HFFc6 (cell line): ENCODE measurements around the gene SCUBE1. TPM values are rescaled to one million over a fixed set of nuclear protein-coding genes. Genes with fewer than 3 reads are reported as not detected.

Experiments
- DNase-seq: peaks from one replicate; pipeline ENCODE4 v3.0.0-alpha.2; 2018
- H3K27ac Mint-ChIP-seq: 2 replicates; pipeline ENCODE4 v1.8.0; 2020; ENCODE audit warnings: mild to moderate bottlenecking, mixed read lengths
- H3K27me3 Mint-ChIP-seq: 2 replicates; pipeline ENCODE4 v1.8.0; 2021; ENCODE audit warnings: mild to moderate bottlenecking, moderate library complexity, mixed read lengths; ENCODE audit not compliant: insufficient read depth
- H3K36me3 Mint-ChIP-seq: 2 replicates; pipeline ENCODE4 v1.8.0; 2021; ENCODE audit warnings: low read depth, mixed read lengths
- H3K4me1 Mint-ChIP-seq: 2 replicates; pipeline ENCODE4 v1.8.0; 2020; ENCODE audit warnings: low read depth, mixed read lengths
- H3K4me3 Mint-ChIP-seq: 2 replicates; pipeline ENCODE4 v1.8.0; 2020; ENCODE audit warnings: mild to moderate bottlenecking, moderate library complexity, mixed read lengths
- H3K9me3 Mint-ChIP-seq: 2 replicates; pipeline ENCODE4 v1.8.0; 2020; ENCODE audit warnings: mild to moderate bottlenecking, mixed read lengths
- total RNA-seq, 6 experiments: library from RNA; stranded (reverse); fragmentation: NEBNext Ultra II Directional; extraction: Animal tissue kit (Norgen Biotek cat#: 25700); gene quantifications; 2 replicates in 1 of 6; 3 replicates in 5 of 6; pipeline ENCODE4 v1.2.3, GENCODE V29; 2021
- TF ChIP-seq, protein P1 (sequence below): fragments of 200-600 bp; sonication (generic); IDR thresholded peaks from 2 replicates; pipeline ENCODE4 v1.5.0; 2021; ENCODE audit warnings: antibody characterized with exemption, mild to moderate bottlenecking

Gene SCUBE1
- total RNA-seq, 6 experiments from 2014 or later: not detected

- no peak for DNase-seq
Observed at GRCh38 chr22:43389227-43389836, 46.2 kb upstream of the SCUBE1 start.

DNA sequence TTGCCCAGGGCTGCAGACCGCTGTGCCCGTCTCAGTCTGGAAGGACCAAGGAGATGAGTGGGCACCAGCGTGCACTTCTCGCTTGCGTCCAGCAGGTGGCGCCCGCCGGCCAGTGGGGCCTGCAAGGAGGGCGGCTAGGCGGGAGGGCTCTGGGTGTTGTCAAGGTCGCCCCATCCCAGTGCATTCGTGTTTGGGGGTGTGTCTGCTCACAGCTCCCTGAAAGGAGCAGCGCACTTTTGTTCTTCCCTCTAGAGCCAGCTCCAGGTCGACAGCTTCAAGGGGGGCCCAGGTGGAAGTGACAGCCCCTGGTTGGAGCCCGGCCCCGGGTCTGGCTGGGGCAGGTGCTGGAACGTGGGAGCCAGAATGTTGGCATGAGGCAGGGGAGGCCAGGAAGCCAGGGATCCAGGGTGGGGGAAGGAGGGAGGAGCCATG lies 45.3 kb upstream of the SCUBE1 start:
- Mint-ChIP-seq H3K36me3 (no peaks in the 10 kb centered on the region), H3K4me3 (no peak overlapping the region), H3K27me3 (peaks cover 16% of the 10 kb centered on the region), H3K4me1 (no peaks in the 10 kb centered on the region), H3K27ac (no peak overlapping the region), H3K9me3 (no peaks in the 10 kb centered on the region)
- TF ChIP-seq, protein P1, sequence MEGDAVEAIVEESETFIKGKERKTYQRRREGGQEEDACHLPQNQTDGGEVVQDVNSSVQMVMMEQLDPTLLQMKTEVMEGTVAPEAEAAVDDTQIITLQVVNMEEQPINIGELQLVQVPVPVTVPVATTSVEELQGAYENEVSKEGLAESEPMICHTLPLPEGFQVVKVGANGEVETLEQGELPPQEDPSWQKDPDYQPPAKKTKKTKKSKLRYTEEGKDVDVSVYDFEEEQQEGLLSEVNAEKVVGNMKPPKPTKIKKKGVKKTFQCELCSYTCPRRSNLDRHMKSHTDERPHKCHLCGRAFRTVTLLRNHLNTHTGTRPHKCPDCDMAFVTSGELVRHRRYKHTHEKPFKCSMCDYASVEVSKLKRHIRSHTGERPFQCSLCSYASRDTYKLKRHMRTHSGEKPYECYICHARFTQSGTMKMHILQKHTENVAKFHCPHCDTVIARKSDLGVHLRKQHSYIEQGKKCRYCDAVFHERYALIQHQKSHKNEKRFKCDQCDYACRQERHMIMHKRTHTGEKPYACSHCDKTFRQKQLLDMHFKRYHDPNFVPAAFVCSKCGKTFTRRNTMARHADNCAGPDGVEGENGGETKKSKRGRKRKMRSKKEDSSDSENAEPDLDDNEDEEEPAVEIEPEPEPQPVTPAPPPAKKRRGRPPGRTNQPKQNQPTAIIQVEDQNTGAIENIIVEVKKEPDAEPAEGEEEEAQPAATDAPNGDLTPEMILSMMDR: peak; percentile 99
- peak; percentile 53 for DNase-seq

More at GRCh38 chr22:43389227-43389836, 46.2 kb upstream of the SCUBE1 start:
- H3K4me3 Mint-ChIP-seq: no peak overlapping the region
- TF ChIP-seq, protein P1: no peak
- H3K36me3 Mint-ChIP-seq: no peaks in the 10 kb centered on the region
- H3K4me1 Mint-ChIP-seq: no peaks in the 10 kb centered on the region
- H3K27ac Mint-ChIP-seq: no peak overlapping the region
- H3K27me3 Mint-ChIP-seq: peaks cover 20% of the 10 kb centered on the region
- no peaks in the 10 kb centered on the region; the same call in 1 of the 2 replicates for H3K9me3 Mint-ChIP-seq

DNA sequence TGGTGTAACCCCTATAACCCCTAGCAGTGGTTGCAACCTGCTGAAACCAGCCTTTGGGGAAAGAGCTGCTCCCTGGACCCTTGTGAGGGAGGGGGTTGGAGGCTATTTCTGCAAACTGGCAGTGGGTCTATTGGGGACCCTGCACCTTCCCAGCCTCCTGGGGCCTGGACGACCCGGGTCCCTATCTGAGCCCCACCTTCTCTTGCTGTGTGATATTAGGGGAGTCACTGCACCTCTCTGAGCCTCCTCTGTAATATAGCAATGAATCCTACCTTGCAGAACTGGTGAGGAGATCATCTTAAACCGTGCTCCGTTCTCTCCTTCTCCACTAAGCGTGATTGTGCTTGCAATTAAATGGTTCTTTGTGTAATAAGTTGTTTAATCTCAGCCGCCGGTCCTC lies 44.6 kb upstream of the SCUBE1 start:
- H3K27ac Mint-ChIP-seq: no peak overlapping the region
- TF ChIP-seq, protein P1: no peak
- no peaks in the 10 kb centered on the region for H3K4me1 Mint-ChIP-seq
- DNase-seq: no peak
- H3K27me3 Mint-ChIP-seq: peaks cover 16% of the 10 kb centered on the region
- no peaks in the 10 kb centered on the region for H3K9me3 Mint-ChIP-seq
- H3K4me3 Mint-ChIP-seq: no peak overlapping the region
- H3K36me3 Mint-ChIP-seq: no peaks in the 10 kb centered on the region

GRCh38 chr22:43385770-43386641 lies 42.8 kb upstream of the SCUBE1 start:
- H3K36me3 Mint-ChIP-seq: no peaks in the 10 kb centered on the region
- no peaks in the 10 kb centered on the region for H3K4me1 Mint-ChIP-seq
- H3K9me3 Mint-ChIP-seq: no peaks in the 10 kb centered on the region
- H3K27ac Mint-ChIP-seq: no peak overlapping the region
- no peak overlapping the region for H3K4me3 Mint-ChIP-seq
- peaks cover 30% of the 10 kb centered on the region for H3K27me3 Mint-ChIP-seq
- DNase-seq: peak; percentile 50
- TF ChIP-seq, protein P1: peak; percentile 94

DNA sequence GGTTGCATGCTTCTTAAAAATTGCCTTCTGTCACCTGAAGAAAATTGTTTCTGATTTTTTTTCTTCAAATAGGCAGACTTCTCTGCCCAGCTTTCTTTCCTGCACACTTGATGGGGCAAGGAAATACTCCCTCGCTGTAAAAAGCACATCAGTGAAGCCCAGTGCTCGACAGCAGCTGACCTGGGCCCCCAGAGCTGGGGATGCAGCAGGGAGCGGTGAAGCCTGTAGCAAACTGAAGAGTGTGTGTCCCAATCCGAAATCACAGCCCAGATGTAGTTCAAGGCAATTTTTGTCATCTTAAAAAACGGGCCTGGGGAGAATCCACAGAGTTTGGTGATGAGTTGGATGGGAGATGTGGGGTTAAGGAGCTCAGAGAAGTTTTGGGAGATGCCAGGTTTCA lies 41.7 kb upstream of the SCUBE1 start:
- H3K4me3 Mint-ChIP-seq: no peak overlapping the region
- no peaks in the 10 kb centered on the region for H3K36me3 Mint-ChIP-seq
- no peaks in the 10 kb centered on the region for H3K9me3 Mint-ChIP-seq
- no peak for DNase-seq
- peaks cover 36% of the 10 kb centered on the region for H3K27me3 Mint-ChIP-seq
- TF ChIP-seq, protein P1: no peak
- no peak overlapping the region for H3K27ac Mint-ChIP-seq
- H3K4me1 Mint-ChIP-seq: no peaks in the 10 kb centered on the region
